CD4-positive, alpha-beta T cell treated with Interleukin-6 for 4 hours (primary cell): ENCODE measurements around the gene TTBK1.

Source experiments
- DNase-seq: peaks from one replicate; pipeline ENCODE4 v3.0.0-alpha.2; 2020; ENCODE audit warnings: mixed read lengths

Gene TTBK1

DNA sequence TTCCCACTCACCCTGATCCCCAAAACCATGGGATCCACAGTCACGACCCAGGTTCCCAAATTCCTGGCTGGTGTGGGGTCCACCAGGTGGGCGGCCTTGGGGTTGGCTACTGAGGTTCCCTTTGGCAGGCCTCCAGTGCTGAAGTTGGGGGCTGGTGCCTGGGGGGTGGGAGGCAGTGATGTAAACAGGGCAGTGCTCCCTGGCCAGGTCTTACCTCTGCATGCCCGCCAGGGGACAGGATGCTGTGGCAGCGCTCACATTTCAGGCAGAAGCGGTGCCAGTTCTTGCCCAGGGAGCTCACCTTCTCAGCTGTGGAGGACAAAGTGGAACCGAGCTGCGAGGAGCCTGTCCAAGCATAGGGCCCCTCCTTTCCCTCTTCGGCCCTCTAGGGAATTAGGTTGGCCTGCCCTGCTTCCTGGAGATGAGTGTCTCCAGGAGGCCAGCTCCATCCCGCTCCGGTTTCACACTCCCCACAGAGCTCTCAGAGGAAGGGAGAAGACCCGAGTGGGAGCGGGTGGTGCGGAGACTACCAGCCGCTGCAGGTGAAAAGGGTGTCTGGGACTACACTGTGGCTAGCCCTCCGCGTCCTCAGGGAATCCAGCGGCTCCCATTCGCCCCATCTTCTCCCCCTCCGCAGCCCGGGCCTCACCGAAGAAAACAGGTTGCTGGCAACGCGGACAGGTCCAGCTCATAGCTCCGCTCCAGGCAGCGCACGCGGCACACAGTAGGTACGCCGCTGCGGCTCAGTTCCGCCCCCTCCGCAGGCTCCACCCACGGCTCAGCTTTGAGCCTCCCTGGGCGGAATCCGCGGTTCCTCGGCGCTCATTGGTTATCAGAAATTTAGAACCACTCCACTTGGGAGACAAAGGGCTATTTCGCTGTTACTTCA is 65.1 kb downstream of the TTBK1 start, which contains the start of gene CRIP3:
Gene CRIP3, minus strand, starts transcription at position 726 of the 889 bp plus-strand sequence. Its CDS starts 34 bp downstream, at position 692.
- DNase-seq = peak; percentile 72

DNA sequence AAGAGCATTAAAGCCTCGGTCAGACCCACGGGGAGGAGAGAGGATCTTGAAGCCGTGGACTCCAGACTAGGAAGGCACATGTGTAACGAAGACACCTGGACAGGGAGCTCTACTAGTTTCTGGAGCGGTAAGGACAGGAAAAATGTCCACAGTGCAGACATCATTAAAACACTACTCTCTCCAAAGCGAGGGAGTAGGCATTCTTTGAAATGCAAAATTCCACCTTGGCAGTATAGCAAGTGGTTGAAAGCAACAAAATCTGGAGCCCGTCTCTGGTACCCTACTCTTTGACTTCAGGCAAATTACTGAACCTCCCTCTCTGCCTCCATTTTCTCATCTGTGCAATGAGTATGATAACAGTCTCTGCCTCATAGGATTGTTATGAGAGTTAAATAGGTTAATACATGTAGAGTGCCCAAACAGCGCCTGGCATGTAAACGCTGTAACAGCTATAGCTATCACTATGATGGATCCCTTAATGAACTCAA is 65.8 kb downstream of the TTBK1 start:
- no peak for DNase-seq

DNA sequence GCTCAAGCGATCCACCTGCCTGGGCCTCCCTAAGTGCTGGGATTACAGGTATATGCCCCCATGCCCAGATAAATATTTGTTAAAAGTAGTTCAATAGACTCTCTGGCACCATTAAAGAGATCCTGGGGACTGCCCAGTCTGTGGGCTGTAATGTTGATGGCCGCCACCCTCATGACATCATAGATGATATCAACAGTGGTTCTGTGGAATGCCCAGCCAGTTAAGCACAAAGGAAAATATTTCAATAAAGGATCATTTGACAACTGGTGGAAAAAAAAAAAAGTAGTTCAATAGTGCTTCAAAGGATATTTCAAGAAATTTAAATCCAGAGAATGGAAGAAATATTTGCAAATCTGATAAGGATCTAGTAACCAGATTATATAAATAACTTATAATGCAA is 66.9 kb downstream of the TTBK1 start:
- no peak for DNase-seq

GRCh38 chr6:43310624-43311023 is 67.3 kb downstream of the TTBK1 start:
- DNase-seq = no peak

DNA sequence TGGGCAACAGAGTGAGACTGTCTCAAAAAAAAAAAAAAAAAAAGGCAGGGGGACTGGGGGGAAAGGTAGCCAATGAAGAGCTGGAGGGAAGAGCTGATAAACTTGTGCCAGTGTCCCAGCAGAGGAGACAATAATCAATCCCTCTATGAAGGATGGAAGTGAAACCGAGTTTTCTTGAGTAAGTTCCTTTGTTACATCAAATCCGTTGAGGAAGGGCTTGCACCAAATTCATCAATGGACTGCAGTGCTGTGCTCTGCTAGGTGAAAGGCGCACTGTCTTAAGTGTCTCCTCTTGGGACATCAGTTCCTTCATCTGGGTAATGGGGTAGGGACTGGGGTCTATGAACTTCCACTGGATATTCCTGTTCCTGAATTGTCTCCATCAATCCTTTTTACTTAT is 68.4 kb downstream of the TTBK1 start:
- no peak for DNase-seq

- no peak for DNase-seq
Measured at GRCh38 chr6:43313813-43314212, 70.5 kb downstream of the TTBK1 start.

DNA sequence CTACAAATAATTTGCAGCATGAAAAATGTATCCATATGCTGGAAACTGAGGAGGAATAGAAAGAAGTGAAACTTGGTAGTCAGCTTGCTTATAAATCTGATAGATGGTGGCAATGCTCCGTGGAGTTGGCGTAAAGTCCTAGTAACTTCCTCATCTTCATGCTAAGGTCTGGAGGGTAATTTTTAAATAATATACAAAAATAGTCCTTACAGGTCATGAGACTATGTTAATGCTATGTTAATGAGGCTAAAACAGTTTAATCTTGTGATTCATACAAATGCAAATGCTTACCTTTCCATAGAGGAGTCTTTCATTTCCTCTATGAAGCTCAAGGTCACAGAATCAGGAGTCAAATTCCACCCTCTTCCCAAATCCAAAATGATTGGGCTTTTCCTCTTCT is 74.7 kb downstream of the TTBK1 start:
- no peak for DNase-seq

- DNase-seq = no peak
Measured at GRCh38 chr6:43325876-43326275, 82.6 kb downstream of the TTBK1 start.

DNA sequence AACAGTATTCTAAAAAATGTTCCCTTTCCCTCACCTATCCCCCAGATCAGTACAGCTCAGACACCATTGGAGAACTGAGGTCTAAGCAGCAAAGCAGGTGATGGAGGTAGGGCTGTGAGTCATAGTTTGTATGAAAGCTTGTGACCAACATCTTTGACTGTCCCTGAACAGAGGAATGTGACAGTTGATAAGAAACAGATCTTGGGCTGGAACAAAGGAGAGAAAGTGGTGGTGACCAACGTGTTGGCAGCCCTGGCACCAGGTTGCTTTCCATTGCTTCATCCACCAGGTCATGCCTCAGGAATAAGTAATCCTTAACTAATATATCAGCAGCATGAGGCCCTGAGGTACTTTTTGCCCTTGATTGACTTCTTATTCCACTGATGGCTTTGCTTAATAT is 85.2 kb downstream of the TTBK1 start:
- no peak for DNase-seq

GRCh38 chr6:43331470-43331869 is 88.2 kb downstream of the TTBK1 start:
- DNase-seq = peak; percentile 3

- no peak for DNase-seq
Measured at GRCh38 chr6:43331891-43332290, 88.6 kb downstream of the TTBK1 start.

DNA sequence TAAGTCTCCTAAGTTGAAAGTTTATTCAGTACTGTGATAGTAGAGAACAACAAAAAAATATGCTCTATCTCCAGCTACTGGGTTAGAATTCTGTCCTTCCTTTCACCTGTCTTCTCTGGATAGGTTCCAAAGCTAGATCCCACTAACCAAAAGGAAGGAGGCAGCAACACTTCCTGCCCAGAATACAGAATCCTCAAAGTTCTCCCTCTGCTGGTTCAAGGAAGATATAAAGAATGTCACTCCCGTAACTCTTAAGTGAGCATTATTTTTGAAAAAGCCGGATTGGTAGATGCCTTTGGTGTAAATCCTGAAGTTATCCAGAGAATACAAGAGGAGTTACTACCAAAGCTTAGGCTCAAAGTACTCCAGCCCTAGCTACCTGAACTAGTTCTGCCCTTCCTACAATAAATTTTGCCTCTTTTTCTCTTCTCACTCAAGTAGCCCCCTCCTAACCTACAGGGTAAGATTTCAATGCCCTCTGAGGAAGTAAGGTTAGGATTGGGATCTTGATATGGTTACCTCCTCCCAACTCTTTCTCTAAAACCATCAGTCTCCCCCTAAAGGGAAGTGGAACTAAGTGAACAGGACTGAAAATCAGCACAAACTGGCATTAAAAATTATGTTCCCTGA is 91.3 kb downstream of the TTBK1 start:
- DNase-seq = no peak

- DNase-seq = no peak
Measured at GRCh38 chr6:43335469-43335868, 92.2 kb downstream of the TTBK1 start.

DNA sequence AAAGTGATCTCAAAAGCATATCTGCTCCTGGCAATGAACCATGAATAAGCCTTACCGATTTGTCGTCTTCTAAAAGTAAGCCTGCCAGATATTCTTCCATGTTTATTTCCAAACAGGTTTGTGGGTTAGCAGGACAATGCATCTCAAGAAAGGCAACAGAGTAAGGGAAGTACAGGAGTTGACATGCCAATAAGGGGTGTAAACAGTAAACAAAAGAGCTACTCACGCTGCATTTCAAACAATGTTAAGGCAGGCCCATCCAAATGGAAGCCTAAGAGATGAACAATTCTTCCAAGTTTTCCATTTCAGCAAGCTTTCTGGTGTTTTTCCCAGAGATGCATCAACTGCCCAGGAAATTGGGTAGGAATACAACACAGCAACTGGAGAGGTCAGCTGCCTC is 93.1 kb downstream of the TTBK1 start:
- DNase-seq = no peak
